GM19452 (cell line): ENCODE measurements around the gene SEMA5B.

Source experiments
- ATAC-seq: cut with Tn5 transposase; IDR thresholded peaks from one replicate; pipeline ENCODE4 v1.9.1; 2021; ENCODE audit not compliant: unreplicated experiment

The SEMA5B gene

GRCh38 chr3:122928396-122929187, 99.0 kb downstream of the SEMA5B start:
- ATAC-seq: no peak

- ATAC-seq: no peak
These were observed 99.8 kb downstream of the SEMA5B start for GRCh38 chr3:122927726-122928125.

GRCh38 chr3:122926811-122927210, 100.8 kb downstream of the SEMA5B start:
- no peak for ATAC-seq

- no peak for ATAC-seq
These were observed 101.2 kb downstream of the SEMA5B start for GRCh38 chr3:122926322-122926721.

GRCh38 chr3:122925756-122926155, 101.8 kb downstream of the SEMA5B start:
- no peak for ATAC-seq

GRCh38 chr3:122924056-122924455, 103.5 kb downstream of the SEMA5B start:
- ATAC-seq: no peak

- ATAC-seq: no peak
These were observed 104.0 kb downstream of the SEMA5B start for GRCh38 chr3:122923611-122924010.

GRCh38 chr3:122921791-122922651, 105.5 kb downstream of the SEMA5B start:
- ATAC-seq: no peak

- ATAC-seq: no peak
These were observed 106.6 kb downstream of the SEMA5B start for GRCh38 chr3:122920986-122921385.

- ATAC-seq: no peak
These were observed 108.3 kb downstream of the SEMA5B start for GRCh38 chr3:122919291-122919610.

GRCh38 chr3:122918576-122919290, 108.8 kb downstream of the SEMA5B start:
- no peak for ATAC-seq

GRCh38 chr3:122917412-122917811, 110.2 kb downstream of the SEMA5B start:
- no peak for ATAC-seq

GRCh38 chr3:122916580-122916979, 111.0 kb downstream of the SEMA5B start:
- no peak for ATAC-seq

- ATAC-seq: no peak
These were observed 111.5 kb downstream of the SEMA5B start for GRCh38 chr3:122916084-122916483.

- ATAC-seq: no peak
These were observed 112.1 kb downstream of the SEMA5B start for GRCh38 chr3:122915300-122916055.

GRCh38 chr3:122913539-122914100, 113.9 kb downstream of the SEMA5B start:
- no peak for ATAC-seq

GRCh38 chr3:122912772-122913538, 114.6 kb downstream of the SEMA5B start:
- no peak for ATAC-seq

GRCh38 chr3:122911901-122912300, 115.7 kb downstream of the SEMA5B start:
- ATAC-seq: no peak

GRCh38 chr3:122908251-122908650, 119.3 kb downstream of the SEMA5B start:
- ATAC-seq: no peak

GRCh38 chr3:122907471-122907870, 120.1 kb downstream of the SEMA5B start:
- ATAC-seq: no peak
